ENCODE data around the gene DBT. TPM values are rescaled to one million over a fixed set of nuclear protein-coding genes. Genes with fewer than 3 reads are reported as not detected.
"Not testable (repeated sequence)": the region's sequence is repeated elsewhere in the genome, so short reads cannot be mapped to it uniquely, and the experiment has no call there.

DBT gene
- total RNA-seq: 12.7 TPM

DNA sequence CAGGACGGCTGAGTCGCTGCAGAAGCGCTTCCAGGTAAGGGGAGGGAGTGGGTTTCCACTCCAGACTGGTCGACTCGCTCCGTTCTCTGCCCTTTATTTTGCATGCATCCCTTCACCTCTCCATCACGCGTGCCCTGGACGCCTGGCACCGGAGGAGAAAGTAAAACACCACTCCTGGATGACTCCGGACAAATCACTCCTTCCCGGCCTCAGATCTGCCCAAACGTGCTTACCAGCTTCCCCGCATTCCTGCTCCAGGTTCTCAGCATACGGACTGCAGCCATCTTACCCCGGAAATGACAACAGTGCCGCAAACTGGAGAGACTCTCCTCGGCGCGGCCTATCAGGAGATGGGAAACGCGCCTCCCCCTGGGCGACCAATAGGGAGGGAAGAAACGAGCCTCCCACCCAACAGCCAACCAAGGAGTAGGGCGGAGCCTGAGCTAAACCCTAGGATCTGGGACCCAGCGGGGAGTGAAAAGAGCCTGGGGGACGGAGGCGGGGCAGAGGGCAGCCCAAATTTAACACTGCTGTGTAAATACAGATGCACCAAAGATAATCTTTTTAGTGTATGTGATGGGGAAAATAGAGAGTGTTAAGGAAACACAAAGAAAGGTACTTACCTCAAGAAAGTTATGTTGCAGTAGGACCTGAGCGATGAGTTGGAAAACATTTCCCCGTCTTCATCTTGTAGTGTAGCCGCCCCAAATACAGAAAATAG lies at the start of gene DBT:
Gene DBT (minus strand): TSS at position 298 of the 721 bp plus-strand sequence. CDS start 14 bp downstream, at position 284.
- peak; percentile 100 for ATAC-seq

GRCh38 chr1:100298512-100298911 lies 48.9 kb upstream of the DBT start:
- ATAC-seq: no peak

DNA sequence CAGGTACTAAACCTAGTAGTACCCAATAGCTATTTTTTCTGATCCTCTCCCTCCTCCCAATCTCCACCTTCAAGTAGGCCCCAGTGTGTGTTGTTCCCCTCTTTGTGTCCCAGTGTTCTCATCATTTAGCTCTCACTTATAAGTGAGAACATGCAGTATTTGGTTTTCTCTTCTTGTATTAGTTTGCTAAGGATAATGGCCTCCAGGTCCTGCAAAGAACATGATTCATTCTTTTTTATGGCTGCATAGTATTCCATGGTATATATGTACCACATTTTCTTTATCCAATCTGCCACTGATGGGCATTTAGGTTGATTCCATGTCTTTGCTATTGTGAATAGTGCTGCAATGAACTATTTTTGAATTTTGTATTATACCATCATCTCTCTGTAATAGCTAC lies 47.4 kb upstream of the DBT start:
- not testable (repeated sequence) for ATAC-seq

- no peak for ATAC-seq
These were observed 46.5 kb upstream of the DBT start for GRCh38 chr1:100296140-100296539.

GRCh38 chr1:100292711-100293110 lies 43.1 kb upstream of the DBT start:
- ATAC-seq: no peak

DNA sequence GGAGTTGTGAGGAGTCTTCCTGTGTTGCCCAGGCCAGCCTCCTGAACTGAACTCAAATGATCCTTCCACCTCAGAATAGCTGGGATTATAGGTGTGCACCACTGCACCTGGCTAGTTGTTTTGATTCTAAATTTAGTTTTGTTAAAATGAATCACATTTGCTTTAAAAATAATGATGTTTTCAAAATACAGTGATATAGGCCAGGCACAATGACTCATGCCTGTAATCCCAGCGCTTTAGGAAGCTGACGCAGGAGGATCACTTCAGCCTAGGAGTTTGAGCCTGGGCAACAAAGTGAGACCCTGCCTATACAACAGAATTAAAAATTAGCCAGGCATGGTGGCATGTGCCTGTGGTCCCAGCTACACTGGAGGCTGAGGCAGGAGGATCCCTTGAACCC lies 40.7 kb upstream of the DBT start:
- ATAC-seq: no peak

DNA sequence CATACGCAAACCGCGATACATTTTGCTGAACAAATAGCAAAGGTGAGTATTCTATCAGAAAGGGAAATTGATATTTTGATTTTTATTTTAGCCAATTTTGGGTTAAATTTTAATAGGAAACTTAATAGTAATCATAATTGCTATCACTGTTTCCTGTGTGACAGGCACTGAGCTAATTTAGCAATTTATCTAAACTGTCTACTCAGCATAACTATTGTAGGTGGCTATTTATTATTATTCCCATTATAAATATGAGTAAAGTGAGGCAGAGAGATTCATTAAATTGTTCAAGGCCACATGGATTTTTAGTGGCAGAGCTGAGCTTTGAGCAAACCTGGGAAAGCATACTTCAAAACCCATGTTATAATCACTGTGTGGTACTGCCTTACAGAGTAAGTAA lies 37.5 kb upstream of the DBT start:
- ATAC-seq: no peak

DNA sequence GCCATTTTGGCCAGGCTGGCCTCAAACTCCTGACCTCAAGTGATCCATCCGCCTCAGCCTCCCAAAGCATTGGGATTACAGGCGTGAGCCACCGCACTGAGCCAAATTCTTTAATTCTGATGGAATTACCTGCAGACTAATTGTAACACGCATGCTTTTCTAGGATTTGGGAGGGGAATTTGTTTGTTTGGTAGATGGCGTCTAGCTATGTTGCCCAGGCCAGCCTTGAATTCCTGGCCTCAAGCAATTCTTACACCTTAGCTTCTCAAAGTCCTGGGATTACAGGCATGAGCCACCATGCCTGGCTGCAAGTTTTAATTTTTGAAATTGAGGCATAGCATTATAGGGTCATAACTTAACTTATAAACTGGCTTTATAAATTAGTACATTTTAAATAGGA lies 35.0 kb upstream of the DBT start:
- ATAC-seq: no peak

DNA sequence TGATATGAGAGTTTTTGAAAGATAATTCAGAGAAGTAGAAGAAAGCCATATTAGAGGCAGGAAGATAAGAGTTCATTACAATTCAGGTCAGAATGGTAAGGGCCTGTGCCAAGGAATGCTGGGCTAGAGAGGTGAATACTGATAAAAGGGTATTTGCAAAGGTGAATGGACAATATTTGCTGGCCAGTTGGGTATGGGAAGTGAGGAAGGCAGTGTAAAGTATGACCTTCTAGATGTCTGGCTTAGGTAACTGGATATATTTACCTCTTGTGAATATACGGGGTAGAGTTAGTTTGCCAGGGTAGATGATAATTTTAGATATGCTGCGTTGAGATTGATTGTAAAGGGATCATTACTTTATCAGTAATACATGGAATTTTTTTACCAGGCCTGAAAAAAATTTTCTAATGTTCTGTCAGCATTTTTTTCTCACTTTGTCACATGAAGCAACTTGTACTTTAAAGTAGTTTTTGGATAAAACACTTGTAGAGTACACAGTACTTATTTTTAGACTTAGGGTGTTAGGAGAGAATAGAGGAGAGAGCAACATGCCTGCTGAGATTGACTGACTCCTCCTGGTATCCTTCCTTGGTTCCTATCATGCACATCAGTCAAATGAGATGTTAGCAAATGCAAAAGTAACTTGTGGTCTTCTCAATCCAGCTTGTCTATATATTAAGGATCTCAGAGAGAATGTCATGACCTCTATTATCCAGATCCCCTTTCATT lies 30.5 kb upstream of the DBT start:
- ATAC-seq: no peak

GRCh38 chr1:100279358-100279923 lies 29.8 kb upstream of the DBT start:
- no peak for ATAC-seq

DNA sequence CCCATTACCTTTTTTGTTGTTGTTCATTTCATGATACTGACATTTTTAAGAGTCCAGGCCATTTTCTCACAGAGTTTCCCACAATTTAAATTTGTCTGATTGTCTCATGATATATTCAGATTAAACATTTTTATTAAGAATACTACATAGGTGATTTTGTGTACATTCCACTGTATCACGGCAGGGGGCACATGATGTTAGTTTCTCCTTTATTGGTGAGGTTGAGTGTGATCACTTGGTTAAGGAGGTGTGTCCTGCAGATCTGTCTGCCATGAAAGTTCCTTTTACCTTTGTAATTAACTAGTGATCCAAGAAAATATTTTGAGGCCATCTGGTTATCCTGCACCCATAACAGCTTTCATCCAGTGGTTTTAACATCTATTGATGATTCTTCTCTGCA lies 28.2 kb upstream of the DBT start:
- ATAC-seq: no peak

- ATAC-seq: no peak
These were observed 18.6 kb upstream of the DBT start for GRCh38 chr1:100268202-100268601.

GRCh38 chr1:100267284-100267683 lies 17.6 kb upstream of the DBT start:
- no peak for ATAC-seq

GRCh38 chr1:100266741-100267140 lies 17.1 kb upstream of the DBT start:
- ATAC-seq: peak; percentile 59

GRCh38 chr1:100265931-100266740 lies 16.5 kb upstream of the DBT start, which contains the start of gene RTCA:
RTCA (plus strand) TSS chr1:100266216; CDS start chr1:100266376, 160 bp downstream.
- peak; percentile 99 for ATAC-seq

GRCh38 chr1:100265562-100265930 lies 15.9 kb upstream of the DBT start:
- ATAC-seq: peak; percentile 44

- not testable (repeated sequence) for ATAC-seq
These were observed 14.4 kb upstream of the DBT start for GRCh38 chr1:100264081-100264480.

DNA sequence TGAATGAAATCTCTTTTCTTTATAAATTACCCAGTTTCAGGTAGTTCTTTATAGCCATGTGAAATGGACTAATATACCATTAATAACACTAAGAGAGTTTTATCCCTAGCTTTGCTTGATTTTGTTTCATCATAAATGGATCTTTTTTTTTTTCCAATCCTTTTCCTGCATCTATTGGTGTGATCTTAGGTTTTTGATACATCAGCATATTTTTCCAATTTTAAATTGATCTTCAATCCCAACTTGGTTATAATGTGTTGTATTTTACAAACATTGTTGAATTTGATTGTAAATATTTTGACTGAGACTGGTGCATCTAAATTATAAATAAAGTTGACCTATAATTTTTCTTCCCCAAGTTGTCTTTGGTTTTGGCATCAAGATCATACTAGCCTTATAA lies 12.1 kb upstream of the DBT start:
- no peak for ATAC-seq

DNA sequence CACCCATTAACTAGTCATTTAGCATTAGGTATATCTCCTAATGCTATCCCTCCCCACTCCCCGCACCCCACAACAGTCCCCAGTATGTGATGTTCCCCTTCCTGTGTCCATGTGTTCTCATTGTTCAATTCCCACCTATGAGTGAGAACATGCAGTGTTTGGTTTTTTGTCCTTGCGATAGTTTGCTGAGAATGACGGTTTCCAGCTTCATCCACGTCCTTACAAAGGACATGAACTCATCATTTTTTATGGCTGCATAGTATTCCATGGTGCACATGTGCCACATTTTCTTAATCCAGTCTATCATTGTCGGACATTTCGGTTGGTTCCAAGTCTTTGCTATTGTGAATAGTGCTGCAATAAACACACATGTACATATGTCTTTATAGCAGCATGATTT lies 8.8 kb upstream of the DBT start:
- not testable (repeated sequence) for ATAC-seq

GRCh38 chr1:100256273-100256672 lies 6.6 kb upstream of the DBT start:
- not testable (repeated sequence) for ATAC-seq

DNA sequence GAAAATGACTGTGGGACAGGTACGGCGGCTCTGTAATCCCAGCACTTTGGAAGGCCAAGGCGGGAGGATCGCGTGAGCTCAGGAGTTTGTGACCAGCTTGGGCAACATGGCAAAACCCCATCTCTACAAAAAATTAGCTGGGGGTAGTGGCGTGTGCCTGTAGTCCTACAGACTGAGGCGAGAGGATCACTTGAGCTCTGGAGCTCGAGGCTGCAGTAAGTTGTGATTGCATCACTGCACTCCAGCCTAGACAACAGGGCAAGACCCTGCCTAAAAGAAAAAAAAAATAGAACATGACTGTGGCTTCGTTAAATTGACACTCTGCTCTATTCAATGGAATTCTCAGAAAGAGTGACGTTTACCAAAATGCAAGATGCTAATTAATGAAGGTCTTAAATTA lies 3.9 kb upstream of the DBT start:
- no peak for ATAC-seq

GRCh38 chr1:100252901-100253300 lies 3.3 kb upstream of the DBT start:
- no peak for ATAC-seq

DNA sequence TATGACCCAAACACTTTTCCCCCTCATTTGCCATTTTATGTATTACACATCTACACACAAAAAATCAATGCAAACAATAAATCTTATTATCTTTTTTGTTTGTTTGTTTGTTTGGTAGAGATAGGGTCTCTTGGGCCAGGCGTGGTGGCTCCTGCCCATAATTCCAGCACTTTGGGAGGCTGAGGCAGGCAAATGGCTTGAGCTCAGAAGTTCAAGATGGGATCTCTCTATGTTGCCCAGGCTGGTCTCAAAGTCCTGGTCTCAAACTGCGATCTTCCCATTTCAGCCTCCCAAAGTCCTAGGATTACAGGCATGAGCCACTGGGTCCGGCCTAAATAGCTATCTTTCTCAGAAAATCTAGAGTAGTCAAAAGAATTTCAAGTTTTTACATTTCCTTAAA lies 1.2 kb upstream of the DBT start:
- no peak for ATAC-seq

Data from esophagus mucosa (tissue), 1 donor.